A549 (cell line): ENCODE measurements around the gene LHFPL2. TPM values are rescaled to one million over a fixed set of nuclear protein-coding genes. Genes with fewer than 3 reads are reported as not detected.

Source experiments
- ATAC-seq, 2 experiments: fragments of 200-7000 bp in 1 of 2; fragments of >200 bp in 1 of 2; cut with Nextera tagmentation in 1 of 2; cut with Tn5 transposase in 1 of 2; 3 replicates each; pipeline versions ENCODE4 v1.8.0 to v1.9.1; 2018 to 2020; ENCODE audit warnings: mild to moderate bottlenecking in 1 of 2, moderate library complexity in 1 of 2
- CTCF ChIA-PET: fragments of 300-600 bp; sonication (Branson Sonifier 250); formaldehyde crosslinking; extraction: SDS; loops from one replicate; lab custom pipeline; 2021; ENCODE audit warnings: antibody characterized with exemption, inconsistent platforms; lab: Yijun Ruan, JAX
- POLR2A ChIA-PET: fragments of 350-600 bp; formaldehyde crosslinking; extraction: SDS; loops from one replicate; lab custom pipeline; 2021; ENCODE audit warnings: antibody characterized with exemption, inconsistent platforms; lab: Yijun Ruan, JAX
- DNase-seq, 2 experiments: peaks; one replicate each; pipeline versions ENCODE4 v3.0.0 to v3.0.0-alpha.2; 2011 to 2016; ENCODE audit warnings: low read depth in 1 of 2, low spot score in 1 of 2
- FAIRE-seq: peaks from 2 replicates; lab custom pipeline; 2011; peaks lifted over from hg19 to GRCh38; lab: Jason Lieb, UNC
- H3K27ac ChIP-seq, 2 experiments: fragments of >200 bp; sonication (Bioruptor Twin); formaldehyde crosslinking; 3 replicates each; pipeline ENCODE4 v1.5.1; 2016 to 2017
- H3K4me1 ChIP-seq: fragments of >200 bp; sonication (Bioruptor Twin); formaldehyde crosslinking; 3 replicates; pipeline ENCODE4 v1.6.1; 2016
- H3K4me2 ChIP-seq: fragments of >200 bp; sonication (Bioruptor Twin); formaldehyde crosslinking; 3 replicates; pipeline ENCODE4 v1.6.1; 2016
- H3K4me3 ChIP-seq: fragments of >200 bp; sonication (Bioruptor Twin); formaldehyde crosslinking; 3 replicates; pipeline ENCODE4 v1.5.1; 2016
- H3K9me3 ChIP-seq: fragments of >200 bp; sonication (Bioruptor Twin); formaldehyde crosslinking; 3 replicates; pipeline ENCODE4 v1.6.1; 2016
- ATOH8 ChIP-seq: fragments of 250-450 bp; sonication (Bioruptor Pico); IDR thresholded peaks from 2 replicates; pipeline ENCODE4 v1.5.0; 2020; ENCODE audit warnings: low read depth, mild to moderate bottlenecking, moderate library complexity
- CBX2 ChIP-seq: fragments of 200-600 bp; sonication (generic); IDR thresholded peaks from 2 replicates; pipeline ENCODE4 v1.6.1; 2016; ENCODE audit warnings: low read depth, mild to moderate bottlenecking, borderline replicate concordance
- CBX8 ChIP-seq: fragments of 200-600 bp; sonication (generic); IDR thresholded peaks from 2 replicates; pipeline ENCODE4 v1.6.1; 2016
- CEBPB ChIP-seq, 2 experiments: fragments of >200 bp in 1 of 2; sonication (Bioruptor Twin) in 1 of 2; formaldehyde crosslinking in 1 of 2; IDR thresholded peaks; 2 replicates each; pipeline ENCODE4 v1.6.1; 2012 to 2016
- EHF ChIP-seq: fragments of 250-450 bp; sonication (Bioruptor Pico); IDR thresholded peaks from 2 replicates; pipeline ENCODE4 v1.5.0; 2020; ENCODE audit warnings: mild to moderate bottlenecking
- EP300 ChIP-seq, 2 experiments: fragments of >200 bp; sonication (Bioruptor Twin); formaldehyde crosslinking; IDR thresholded peaks; 2 replicates in 1 of 2; 3 replicates in 1 of 2; pipeline ENCODE4 v1.6.1; 2016 to 2017
- FOSB ChIP-seq: fragments of 250-450 bp; sonication (Bioruptor Pico); IDR thresholded peaks from 2 replicates; pipeline ENCODE4 v1.5.0; 2020; ENCODE audit warnings: mild to moderate bottlenecking, moderate library complexity
- FOSL2 ChIP-seq, 2 experiments: fragments of 450-650 bp in 1 of 2; fragments of >200 bp in 1 of 2; sonication (Bioruptor Twin) in 1 of 2; formaldehyde crosslinking; IDR thresholded peaks; 2 replicates each; pipeline versions ENCODE4 v1.5.0 to v1.6.1; 2016 to 2020; ENCODE audit warnings: mild to moderate bottlenecking in 1 of 2, moderate library complexity in 1 of 2
- FOXS1 ChIP-seq: fragments of 250-450 bp; sonication (Bioruptor Pico); IDR thresholded peaks from 2 replicates; pipeline ENCODE4 v1.5.0; 2020; ENCODE audit warnings: mild to moderate bottlenecking, moderate library complexity
- GATA3 ChIP-seq: IDR thresholded peaks from 2 replicates; pipeline ENCODE4 v1.6.1; 2012; ENCODE audit warnings: borderline replicate concordance
- HDAC2 ChIP-seq: fragments of 200-600 bp; sonication (generic); IDR thresholded peaks from 2 replicates; pipeline ENCODE4 v1.6.1; 2016
- HES2 ChIP-seq: fragments of >200 bp; sonication (Bioruptor Twin); formaldehyde crosslinking; IDR thresholded peaks from 2 replicates; pipeline ENCODE4 v1.6.1; 2016
- HOXB5 ChIP-seq: fragments of 250-450 bp; sonication (Bioruptor Pico); IDR thresholded peaks from 2 replicates; pipeline ENCODE4 v1.5.0; 2020; ENCODE audit warnings: mild to moderate bottlenecking, moderate library complexity
- JUN ChIP-seq, 2 experiments: fragments of >200 bp; sonication (Bioruptor Twin); formaldehyde crosslinking; IDR thresholded peaks; 2 replicates in 1 of 2; 3 replicates in 1 of 2; pipeline ENCODE4 v1.6.1; 2016 to 2017
- JUNB ChIP-seq: fragments of >200 bp; sonication (Bioruptor Twin); formaldehyde crosslinking; IDR thresholded peaks from 2 replicates; pipeline ENCODE4 v1.6.1; 2016
- KDM5A ChIP-seq: fragments of 200-600 bp; sonication (generic); IDR thresholded peaks from 2 replicates; pipeline ENCODE4 v1.6.1; 2016; ENCODE audit warnings: antibody characterized with exemption, mild to moderate bottlenecking
- MAFK ChIP-seq: fragments of 450-650 bp; IDR thresholded peaks from 2 replicates; pipeline ENCODE4 v1.6.1; 2014; ENCODE audit not compliant: partially characterized antibody
- MAZ ChIP-seq: fragments of 150-350 bp; IDR thresholded peaks from 2 replicates; pipeline ENCODE4 v1.6.1; 2014; ENCODE audit warnings: antibody characterized with exemption, low read depth, low read length, borderline replicate concordance
- NFE2L2 ChIP-seq: fragments of 150-350 bp; conservative IDR thresholded peaks from 2 replicates; pipeline ENCODE4 v1.6.1; 2014; ENCODE audit warnings: low read length
- PHF8 ChIP-seq: fragments of 200-600 bp; sonication (generic); IDR thresholded peaks from 2 replicates; pipeline ENCODE4 v1.6.1; 2016; ENCODE audit warnings: low read depth, mild to moderate bottlenecking, antibody characterized with exemption, moderate library complexity, borderline replicate concordance
- POLR2A ChIP-seq: IDR thresholded peaks from 2 replicates; pipeline ENCODE4 v1.6.1; 2012; ENCODE audit warnings: mild to moderate bottlenecking, low read length
- RAD21 ChIP-seq, 2 experiments: fragments of >200 bp in 1 of 2; sonication (Bioruptor Twin) in 1 of 2; formaldehyde crosslinking in 1 of 2; IDR thresholded peaks in 1 of 2; conservative IDR thresholded peaks in 1 of 2; 2 replicates in 1 of 2; 3 replicates in 1 of 2; pipeline ENCODE4 v1.6.1; 2012 to 2018; ENCODE audit warnings: inconsistent platforms in 1 of 2
- RNF2 ChIP-seq: fragments of 200-600 bp; sonication (generic); IDR thresholded peaks from 2 replicates; pipeline ENCODE4 v1.6.1; 2016; ENCODE audit warnings: low read depth, mild to moderate bottlenecking, antibody characterized with exemption, moderate library complexity, borderline replicate concordance
- SMC3 ChIP-seq: fragments of >200 bp; sonication (Bioruptor Twin); formaldehyde crosslinking; IDR thresholded peaks from 3 replicates; pipeline ENCODE4 v1.6.1; 2018; ENCODE audit warnings: inconsistent platforms
- TFCP2L1 ChIP-seq: fragments of 250-450 bp; sonication (Bioruptor Pico); IDR thresholded peaks from 2 replicates; pipeline ENCODE4 v1.5.0; 2021; ENCODE audit warnings: mild to moderate bottlenecking
- TP53 ChIP-seq: fragments of 250-450 bp; sonication (Bioruptor Pico); IDR thresholded peaks from 2 replicates; pipeline ENCODE4 v1.5.0; 2021; ENCODE audit warnings: mild to moderate bottlenecking, moderate library complexity
- WGBS: methylation state at CpG from one replicate; pipeline ENCODE4 v1.1.6; 2017; ENCODE audit errors: missing lambda C conversion rate; 5-methylcytosine and 5-hydroxymethylcytosine counted together
- polyA plus RNA-seq, 4 experiments: library from polyadenylated mRNA; depleted of rRNA in 3 of 4; stranded (reverse); fragments of >200 nt; fragmentation: RNase III in 1 of 4; extraction: RNeasy Plus Mini Kit Qiagen cat#74134 plus additional on column Dnase treatment in 1 of 4; gene quantifications; 2 replicates in 3 of 4; 3 replicates in 1 of 4; pipeline ENCODE4 v1.2.3, GENCODE V29; 2011 to 2017
- TF ChIP-seq, protein P1 (sequence below): fragments of >200 bp; sonication (Bioruptor Twin); formaldehyde crosslinking; IDR thresholded peaks from 3 replicates; pipeline ENCODE4 v1.5.1; 2016
- TF ChIP-seq, protein P2 (sequence below): fragments of 450-650 bp; IDR thresholded peaks from 2 replicates; pipeline ENCODE4 v1.6.1; 2014; ENCODE audit warnings: antibody characterized with exemption

LHFPL2 gene
- polyA plus RNA-seq, 2 of the 4 experiments (the other 2 are of a cell fraction): 24.9 to 41.7 TPM

DNA sequence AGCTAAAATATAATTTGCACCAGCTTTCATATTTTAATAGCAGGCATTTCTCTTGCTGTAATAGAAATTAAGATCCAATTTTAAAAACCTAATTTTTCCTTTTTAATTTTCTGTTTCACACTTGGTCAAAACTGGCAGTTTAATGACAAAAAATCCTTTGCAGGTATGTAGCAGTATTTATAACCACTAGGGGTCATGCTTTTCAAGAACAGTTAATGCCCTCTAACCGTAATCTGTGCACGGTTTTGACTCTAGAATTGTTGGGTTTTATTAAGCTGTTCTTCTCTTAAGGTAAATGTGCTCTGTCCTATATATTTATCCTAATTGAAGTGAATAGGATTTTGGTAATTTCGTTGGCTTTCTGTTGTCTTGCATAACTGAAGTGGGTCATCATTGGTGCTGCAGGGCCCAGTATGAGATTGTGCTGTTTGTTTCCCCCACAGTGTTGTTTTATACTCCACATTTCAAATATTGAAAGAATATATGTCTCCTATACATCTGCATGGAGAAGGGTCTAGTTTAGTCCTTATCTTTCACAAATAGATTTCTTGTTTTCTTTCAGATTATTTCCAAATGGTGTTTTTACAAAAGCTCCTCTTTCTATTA, 180.7 kb downstream of the LHFPL2 start:
- Histone ChIP-seq H3K4me2 (no peak overlapping the region), H3K9me3 (no peaks in the 10 kb centered on the region), H3K4me3 (no peak overlapping the region), H3K27ac (no peak overlapping the region), H3K4me1 (0 out of 3 replicates have a peak, but pooled peaks cover 4% of the 10 kb centered on the region)
- DNase-seq (peak; percentile 37 to 54), FAIRE-seq (peak; percentile 94), ATAC-seq (peak; percentile 58 to 86; a peak in 3 of 6 replicates)
- POLR2A ChIA-PET: interaction anchor here (0.7 kb wide), 1 partner anchor 146 kb away, joined by 3 read pairs; no protein-coding TSS in a partner anchor
- 12% methylated on average over 3 of the region's 3 CpGs for WGBS
- CTCF ChIA-PET: interaction anchor here (0.7 to 5.6 kb wide), 47 partner anchors 9 to 504 kb away, joined by 3 to 47 read pairs (median 4); partner anchors contain the start of genes LHFPL2 and SCAMP1
- TF ChIP-seq RNF2 (no peak), NFE2L2 (no peak), EHF (no peak), PHF8 (no peak), HOXB5 (CRISPR knock-in tag) (no peak), SMC3 (peak; percentile 83), JUN (IDR thresholded peaks at IDR 0.05) (no peak), HDAC2 (no peak), RAD21 (conservative IDR thresholded peaks at IDR 0.05 in 1 of 2, IDR thresholded peaks at IDR 0.05 in 1 of 2) (peak; percentile 79 to 81), TP53 (no peak), ATOH8 (CRISPR knock-in tag) (no peak), MAZ (no peak), KDM5A (no peak), JUNB (no peak)
- TF ChIP-seq, protein P1, sequence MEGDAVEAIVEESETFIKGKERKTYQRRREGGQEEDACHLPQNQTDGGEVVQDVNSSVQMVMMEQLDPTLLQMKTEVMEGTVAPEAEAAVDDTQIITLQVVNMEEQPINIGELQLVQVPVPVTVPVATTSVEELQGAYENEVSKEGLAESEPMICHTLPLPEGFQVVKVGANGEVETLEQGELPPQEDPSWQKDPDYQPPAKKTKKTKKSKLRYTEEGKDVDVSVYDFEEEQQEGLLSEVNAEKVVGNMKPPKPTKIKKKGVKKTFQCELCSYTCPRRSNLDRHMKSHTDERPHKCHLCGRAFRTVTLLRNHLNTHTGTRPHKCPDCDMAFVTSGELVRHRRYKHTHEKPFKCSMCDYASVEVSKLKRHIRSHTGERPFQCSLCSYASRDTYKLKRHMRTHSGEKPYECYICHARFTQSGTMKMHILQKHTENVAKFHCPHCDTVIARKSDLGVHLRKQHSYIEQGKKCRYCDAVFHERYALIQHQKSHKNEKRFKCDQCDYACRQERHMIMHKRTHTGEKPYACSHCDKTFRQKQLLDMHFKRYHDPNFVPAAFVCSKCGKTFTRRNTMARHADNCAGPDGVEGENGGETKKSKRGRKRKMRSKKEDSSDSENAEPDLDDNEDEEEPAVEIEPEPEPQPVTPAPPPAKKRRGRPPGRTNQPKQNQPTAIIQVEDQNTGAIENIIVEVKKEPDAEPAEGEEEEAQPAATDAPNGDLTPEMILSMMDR: peak; percentile 87

DNA sequence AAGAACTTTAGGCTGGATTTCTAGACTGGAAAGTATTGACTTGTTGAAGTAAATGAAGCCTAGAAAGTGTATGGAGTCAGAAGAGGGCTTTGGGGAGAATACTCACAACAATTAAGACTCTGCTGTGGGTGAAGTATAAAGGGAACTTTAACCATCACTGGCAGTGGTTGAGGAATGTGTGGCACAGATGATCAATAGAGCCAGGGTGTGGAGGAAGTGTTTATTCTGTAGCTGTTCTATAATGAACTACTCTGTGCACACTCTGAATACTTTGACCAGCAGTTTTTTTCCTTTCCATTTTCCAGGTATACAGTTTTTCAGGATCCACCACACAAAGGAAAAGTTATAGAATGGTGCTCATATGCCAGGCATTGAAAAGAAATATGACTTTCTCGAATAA, 181.4 kb downstream of the LHFPL2 start:
- no peak for TF ChIP-seq CBX2
- no peak for TF ChIP-seq POLR2A
- TF ChIP-seq FOSB (CRISPR knock-in tag): no peak
- TF ChIP-seq JUN (IDR thresholded peaks at IDR 0.05): no peak
- TF ChIP-seq, protein P2, sequence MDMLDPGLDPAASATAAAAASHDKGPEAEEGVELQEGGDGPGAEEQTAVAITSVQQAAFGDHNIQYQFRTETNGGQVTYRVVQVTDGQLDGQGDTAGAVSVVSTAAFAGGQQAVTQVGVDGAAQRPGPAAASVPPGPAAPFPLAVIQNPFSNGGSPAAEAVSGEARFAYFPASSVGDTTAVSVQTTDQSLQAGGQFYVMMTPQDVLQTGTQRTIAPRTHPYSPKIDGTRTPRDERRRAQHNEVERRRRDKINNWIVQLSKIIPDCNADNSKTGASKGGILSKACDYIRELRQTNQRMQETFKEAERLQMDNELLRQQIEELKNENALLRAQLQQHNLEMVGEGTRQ: no peak
- no peak for TF ChIP-seq TFCP2L1 (CRISPR knock-in tag)
- no peak for TF ChIP-seq FOSL2 (IDR thresholded peaks at IDR 0.05)
- TF ChIP-seq FOSL2 (CRISPR knock-in tag; IDR thresholded peaks at IDR 0.05): no peak
- TF ChIP-seq HOXB5 (CRISPR knock-in tag): no peak
- no peak for TF ChIP-seq CEBPB (IDR thresholded peaks at IDR 0.05)
- no peak for TF ChIP-seq EP300 (IDR thresholded peaks at IDR 0.05)
- TF ChIP-seq FOXS1 (CRISPR knock-in tag): no peak
- no peak for TF ChIP-seq MAFK
- TF ChIP-seq, protein P1: no peak
- no peak for TF ChIP-seq HES2
- TF ChIP-seq GATA3: no peak
- no peak for TF ChIP-seq CBX8
- H3K4me1 ChIP-seq: 0 out of 3 replicates have a peak, but pooled peaks cover 2% of the 10 kb centered on the region
- H3K27ac ChIP-seq: no peak overlapping the region
- H3K9me3 ChIP-seq: no peaks in the 10 kb centered on the region
- FAIRE-seq (no peak), ATAC-seq (no peak), DNase-seq (no peak)
- ChIA-PET POLR2A (interaction anchor here (0.7 kb wide), 1 partner anchor 147 kb away, joined by 3 read pairs; no protein-coding TSS in a partner anchor), CTCF (interaction anchor here (0.5 to 5.6 kb wide), 43 partner anchors 9 to 504 kb away, joined by 3 to 47 read pairs (median 4); partner anchors contain the start of genes LHFPL2 and SCAMP1)
- no peak overlapping the region for H3K4me3 ChIP-seq
- WGBS: 91% methylated on average over 1 of the region's 1 CpG
- no peak overlapping the region for H3K4me2 ChIP-seq
